KOPT-K1 (cell line): ENCODE measurements around the gene GFOD1.

Experiments
- H3K27ac ChIP-seq: fragments of 200-600 bp; sonication (generic); 2 replicates; pipeline ENCODE4 v1.5.1; 2016; ENCODE audit warnings: antibody characterized with exemption, mild to moderate bottlenecking, low read depth, low read length; ENCODE audit not compliant: poor library complexity, severe bottlenecking
- H3K36me3 ChIP-seq: fragments of 200-600 bp; sonication (generic); 2 replicates; pipeline ENCODE4 v1.5.1; 2017; ENCODE audit warnings: antibody characterized with exemption, mild to moderate bottlenecking, low read length, moderate library complexity; ENCODE audit not compliant: insufficient read depth
- H3K9me3 ChIP-seq: fragments of 200-600 bp; sonication (generic); 2 replicates; pipeline ENCODE4 v1.5.1; 2017; ENCODE audit warnings: antibody characterized with exemption, low read length, mild to moderate bottlenecking; ENCODE audit not compliant: insufficient read depth, poor library complexity, severe bottlenecking

GFOD1 gene

GRCh38 chr6:13480631-13481501 lies 6.5 kb downstream of the GFOD1 start:
- Histone ChIP-seq H3K27ac (no peak overlapping the region), H3K9me3 (no peaks in the 10 kb centered on the region), H3K36me3 (no peaks in the 10 kb centered on the region)

DNA sequence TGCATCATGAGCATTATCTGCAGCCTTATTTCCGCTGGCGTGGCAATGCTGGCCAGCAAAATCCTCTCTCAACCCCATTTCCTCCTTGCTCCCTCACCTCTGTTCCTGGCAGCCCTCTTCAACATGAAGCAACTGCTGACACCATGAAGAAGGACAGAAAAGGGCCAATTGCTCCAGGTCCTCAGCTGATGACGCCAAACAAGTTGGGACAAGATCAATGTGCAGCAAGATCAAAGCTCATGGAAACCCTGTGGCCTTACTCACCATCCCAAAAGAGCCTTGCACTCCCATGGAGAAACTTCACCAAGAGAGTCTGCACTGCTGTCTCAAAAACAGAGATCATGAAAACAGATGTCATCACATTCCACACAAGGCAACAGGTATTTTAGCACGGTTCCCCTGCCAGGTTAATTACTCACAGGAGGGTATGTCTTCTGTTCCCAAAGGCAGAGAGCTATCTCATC lies 7.4 kb downstream of the GFOD1 start:
- H3K27ac ChIP-seq: no peak overlapping the region
- H3K9me3 ChIP-seq: no peaks in the 10 kb centered on the region
- no peaks in the 10 kb centered on the region for H3K36me3 ChIP-seq

- Histone ChIP-seq H3K36me3 (no peaks in the 10 kb centered on the region), H3K9me3 (no peaks in the 10 kb centered on the region), H3K27ac (no peak overlapping the region)
These were observed 8.1 kb downstream of the GFOD1 start for GRCh38 chr6:13479206-13479800.

DNA sequence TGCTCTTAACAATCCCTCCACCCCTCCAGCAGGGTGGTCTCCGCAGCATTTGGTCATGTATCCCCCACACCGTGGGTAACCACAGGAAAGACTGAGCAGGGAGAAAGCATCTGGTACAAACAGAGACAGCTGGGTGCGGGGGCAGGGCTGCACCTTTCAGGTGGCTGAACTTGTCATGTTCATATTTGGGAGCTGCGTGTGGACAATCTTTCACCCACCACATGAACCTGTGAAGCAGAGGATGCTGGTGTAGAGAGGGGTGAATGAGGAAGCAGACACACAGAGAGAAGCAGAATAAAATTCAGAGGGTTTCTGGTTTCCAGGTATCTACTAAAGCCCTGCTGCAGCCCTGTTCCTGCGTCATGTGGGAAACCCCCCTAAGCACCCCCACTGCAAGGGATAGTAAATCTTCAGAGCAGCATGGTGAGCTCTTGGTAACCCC lies 8.9 kb downstream of the GFOD1 start:
- Histone ChIP-seq H3K9me3 (no peaks in the 10 kb centered on the region), H3K36me3 (no peaks in the 10 kb centered on the region), H3K27ac (no peak overlapping the region)

- H3K36me3 ChIP-seq: no peaks in the 10 kb centered on the region
- no peak overlapping the region for H3K27ac ChIP-seq
- H3K9me3 ChIP-seq: no peaks in the 10 kb centered on the region
These were observed 12.6 kb downstream of the GFOD1 start for GRCh38 chr6:13474787-13475186.

GRCh38 chr6:13474360-13474759 lies 13.0 kb downstream of the GFOD1 start:
- no peaks in the 10 kb centered on the region for H3K36me3 ChIP-seq
- no peaks in the 10 kb centered on the region for H3K9me3 ChIP-seq
- no peak overlapping the region for H3K27ac ChIP-seq

GRCh38 chr6:13473768-13474165 lies 13.6 kb downstream of the GFOD1 start:
- no peak overlapping the region for H3K27ac ChIP-seq
- H3K9me3 ChIP-seq: no peaks in the 10 kb centered on the region
- H3K36me3 ChIP-seq: no peaks in the 10 kb centered on the region

DNA sequence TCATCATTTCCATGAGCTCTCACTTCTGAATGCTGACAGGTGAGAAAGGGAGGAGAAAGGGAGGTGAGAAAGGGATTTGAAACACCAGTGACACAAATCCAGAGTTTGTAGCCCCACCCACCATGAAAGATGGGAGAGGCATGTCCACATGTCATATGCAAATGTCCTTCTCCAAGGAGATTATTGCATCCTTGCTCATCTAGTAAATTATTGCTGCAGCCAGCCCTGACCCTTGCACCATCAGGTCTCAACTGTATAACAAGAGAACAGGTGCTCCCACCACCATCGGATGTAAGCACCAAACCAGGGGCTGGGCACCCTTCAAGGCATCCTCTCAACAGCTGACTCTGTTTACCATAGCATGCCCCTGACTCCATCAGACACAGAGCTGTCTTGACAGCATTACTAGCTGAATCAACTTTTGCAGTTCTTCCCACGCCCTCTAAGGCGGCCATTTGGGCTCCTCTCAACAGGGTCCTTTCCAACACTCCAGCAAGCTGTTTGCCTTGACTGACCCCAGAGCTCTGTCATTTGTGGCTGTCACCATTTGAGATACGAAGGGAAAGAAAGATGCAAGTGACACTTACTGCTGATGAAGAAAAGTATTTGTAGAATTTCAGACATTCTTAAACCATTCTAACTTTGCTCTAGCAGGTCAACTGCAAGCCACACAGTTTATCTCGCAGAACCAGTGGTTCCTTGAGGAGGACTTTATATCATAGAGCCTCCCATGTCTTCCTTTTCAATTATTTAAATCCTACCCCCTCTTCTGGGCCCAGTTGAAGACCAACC lies 14.2 kb downstream of the GFOD1 start:
- Histone ChIP-seq H3K36me3 (no peaks in the 10 kb centered on the region), H3K27ac (no peak overlapping the region), H3K9me3 (no peaks in the 10 kb centered on the region)

- Histone ChIP-seq H3K27ac (no peak overlapping the region), H3K36me3 (no peaks in the 10 kb centered on the region), H3K9me3 (no peaks in the 10 kb centered on the region)
These were observed 15.3 kb downstream of the GFOD1 start for GRCh38 chr6:13472099-13472498.

DNA sequence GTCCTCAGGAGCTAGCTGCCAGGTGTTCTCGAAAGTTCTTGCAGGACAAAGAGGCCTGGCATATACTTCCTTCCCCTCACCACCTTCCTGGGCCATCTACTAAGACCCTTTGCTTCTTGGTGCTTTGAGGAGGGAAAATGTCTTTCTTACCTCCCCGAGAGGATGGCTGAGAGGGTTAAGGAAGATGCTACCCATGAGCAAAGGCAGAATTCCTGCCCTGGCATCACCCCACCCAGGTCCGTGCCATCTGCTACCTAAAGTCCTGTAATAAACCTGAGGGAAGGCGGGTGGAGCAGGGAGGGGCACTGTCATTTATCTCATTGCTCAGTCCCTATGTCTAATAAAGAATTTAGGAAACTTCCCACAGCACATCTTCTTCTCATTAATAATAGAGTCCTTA lies 16.2 kb downstream of the GFOD1 start:
- Histone ChIP-seq H3K27ac (no peak overlapping the region), H3K9me3 (no peaks in the 10 kb centered on the region), H3K36me3 (no peaks in the 10 kb centered on the region)

DNA sequence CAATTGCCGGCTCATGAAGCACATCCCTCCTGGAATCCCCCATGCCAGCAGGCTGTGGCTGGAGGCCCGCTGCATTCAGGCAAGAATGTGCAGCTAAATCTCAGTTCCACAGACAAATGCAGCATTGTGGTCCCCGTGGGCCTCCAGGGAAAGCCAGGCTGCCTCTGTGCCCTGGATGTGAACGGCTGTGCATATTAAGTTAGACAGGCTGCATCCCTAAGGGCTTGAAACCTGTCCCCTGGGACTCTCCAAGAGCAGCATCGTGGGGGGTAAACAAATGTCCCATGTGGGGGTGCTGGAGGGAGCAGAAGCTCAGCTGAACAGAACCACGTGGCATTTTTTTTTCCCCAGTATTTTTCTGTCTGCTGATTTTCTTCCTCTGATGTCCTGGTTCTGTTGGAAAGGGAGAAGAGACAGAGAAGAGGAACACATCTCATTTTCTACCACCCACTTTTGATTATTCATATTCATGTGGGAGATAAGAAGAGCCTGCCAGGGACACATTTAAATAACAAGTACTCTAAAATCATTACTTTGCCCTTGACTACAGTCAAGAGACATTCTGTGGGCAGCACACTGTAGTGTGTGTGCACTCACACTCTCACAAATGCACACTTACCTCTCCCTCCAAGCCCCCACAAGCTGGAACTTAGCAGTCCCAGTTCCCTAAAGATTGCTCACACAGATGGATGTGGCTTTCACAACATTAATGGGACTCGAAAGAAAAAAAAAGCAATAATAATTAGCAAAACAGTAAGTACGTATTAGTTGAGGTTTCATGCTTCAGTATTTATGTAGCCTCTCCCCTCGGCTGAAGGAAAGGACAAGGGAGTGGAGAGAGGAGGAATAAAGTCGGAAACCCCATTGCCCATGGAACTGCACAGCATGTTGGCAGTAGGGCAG lies 16.9 kb downstream of the GFOD1 start:
- no peaks in the 10 kb centered on the region for H3K9me3 ChIP-seq
- H3K27ac ChIP-seq: no peak overlapping the region
- H3K36me3 ChIP-seq: no peaks in the 10 kb centered on the region

DNA sequence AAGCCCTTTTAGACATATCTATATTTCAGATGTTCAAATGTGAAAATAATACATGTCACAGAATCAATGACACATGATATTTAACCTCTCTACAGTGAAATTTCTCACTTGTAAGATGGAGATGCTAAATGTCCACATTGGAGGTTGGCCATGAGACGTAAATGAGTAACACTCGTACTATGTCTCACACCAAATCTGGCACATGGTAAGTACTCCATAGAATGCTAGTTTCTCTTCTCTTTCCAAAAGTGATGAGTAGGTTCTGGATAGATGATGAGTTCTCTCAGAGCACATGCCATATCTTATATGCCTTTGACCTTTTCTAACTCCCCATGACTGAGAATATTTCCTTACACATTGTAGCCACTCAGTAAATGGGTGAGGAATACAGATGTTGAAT lies 17.7 kb downstream of the GFOD1 start:
- no peak overlapping the region for H3K27ac ChIP-seq
- H3K36me3 ChIP-seq: no peaks in the 10 kb centered on the region
- no peaks in the 10 kb centered on the region for H3K9me3 ChIP-seq

- Histone ChIP-seq H3K27ac (no peak overlapping the region), H3K36me3 (no peaks in the 10 kb centered on the region), H3K9me3 (no peaks in the 10 kb centered on the region)
These were observed 18.6 kb downstream of the GFOD1 start for GRCh38 chr6:13468839-13469238.

GRCh38 chr6:13467216-13467600 lies 20.2 kb downstream of the GFOD1 start:
- no peaks in the 10 kb centered on the region for H3K9me3 ChIP-seq
- no peak overlapping the region for H3K27ac ChIP-seq
- no peaks in the 10 kb centered on the region for H3K36me3 ChIP-seq
